Measurements from ENCODE around the gene SVOP.

DNA sequence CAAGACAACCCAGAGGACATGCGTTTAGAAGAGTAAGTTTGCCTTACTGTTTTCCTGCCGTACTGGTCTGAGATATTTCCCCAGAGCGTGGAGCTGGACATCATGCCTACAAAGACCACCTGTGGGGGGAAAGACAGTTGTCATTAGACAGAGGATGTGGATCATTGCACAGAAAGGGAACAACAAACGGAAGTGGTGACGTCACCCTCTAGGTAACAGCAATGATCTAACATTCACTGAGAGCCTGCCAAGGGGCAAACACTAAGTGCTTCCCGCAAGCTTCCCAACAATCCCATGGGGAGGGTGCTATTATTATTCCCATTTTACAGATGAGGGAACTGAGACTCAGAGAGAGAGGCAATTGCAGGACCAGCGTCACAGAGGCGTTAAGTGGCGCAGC, 48.5 kb downstream of the SVOP start:
- TF ChIP-seq EZH2 (IDR thresholded peaks at IDR 0.05; ENCODE audit: borderline replicate concordance, low read length), result no peak
- TF ChIP-seq, protein P1, sequence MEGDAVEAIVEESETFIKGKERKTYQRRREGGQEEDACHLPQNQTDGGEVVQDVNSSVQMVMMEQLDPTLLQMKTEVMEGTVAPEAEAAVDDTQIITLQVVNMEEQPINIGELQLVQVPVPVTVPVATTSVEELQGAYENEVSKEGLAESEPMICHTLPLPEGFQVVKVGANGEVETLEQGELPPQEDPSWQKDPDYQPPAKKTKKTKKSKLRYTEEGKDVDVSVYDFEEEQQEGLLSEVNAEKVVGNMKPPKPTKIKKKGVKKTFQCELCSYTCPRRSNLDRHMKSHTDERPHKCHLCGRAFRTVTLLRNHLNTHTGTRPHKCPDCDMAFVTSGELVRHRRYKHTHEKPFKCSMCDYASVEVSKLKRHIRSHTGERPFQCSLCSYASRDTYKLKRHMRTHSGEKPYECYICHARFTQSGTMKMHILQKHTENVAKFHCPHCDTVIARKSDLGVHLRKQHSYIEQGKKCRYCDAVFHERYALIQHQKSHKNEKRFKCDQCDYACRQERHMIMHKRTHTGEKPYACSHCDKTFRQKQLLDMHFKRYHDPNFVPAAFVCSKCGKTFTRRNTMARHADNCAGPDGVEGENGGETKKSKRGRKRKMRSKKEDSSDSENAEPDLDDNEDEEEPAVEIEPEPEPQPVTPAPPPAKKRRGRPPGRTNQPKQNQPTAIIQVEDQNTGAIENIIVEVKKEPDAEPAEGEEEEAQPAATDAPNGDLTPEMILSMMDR (conservative IDR thresholded peaks at IDR 0.05 in 1 of 2, IDR thresholded peaks at IDR 0.05 in 1 of 2; ENCODE audit: extremely low read depth in 1 of 2, insufficient read depth in 1 of 2, low read depth in 1 of 2, low read length in 2 of 2), result no peak

Data from mammary epithelial cell (primary cell).